Skin of body (tissue), 2 donors: ENCODE results near the gene CBX5. TPM values are rescaled to one million over a fixed set of nuclear protein-coding genes. Genes with fewer than 3 reads are reported as not detected.
A peak's percentile ranks its signal among the peaks of the same experiment; 100 is the strongest.
"Not testable (repeated sequence)": the region's sequence is repeated elsewhere in the genome, so short reads cannot be mapped to it uniquely, and the experiment has no call there.

ENCODE experiments used
- DNase-seq: peaks from one replicate; lab custom pipeline; 2025; lab: John Stamatoyannopoulos, UW
- total RNA-seq: library from RNA; depleted of rRNA; stranded (reverse); fragments of >200 nt; gene quantifications from one replicate; pipeline ENCODE4 v1.2.3, GENCODE V29; 2014

Gene CBX5
- total RNA-seq, 1 donor from 2014 or later, result 47.6 TPM

DNA sequence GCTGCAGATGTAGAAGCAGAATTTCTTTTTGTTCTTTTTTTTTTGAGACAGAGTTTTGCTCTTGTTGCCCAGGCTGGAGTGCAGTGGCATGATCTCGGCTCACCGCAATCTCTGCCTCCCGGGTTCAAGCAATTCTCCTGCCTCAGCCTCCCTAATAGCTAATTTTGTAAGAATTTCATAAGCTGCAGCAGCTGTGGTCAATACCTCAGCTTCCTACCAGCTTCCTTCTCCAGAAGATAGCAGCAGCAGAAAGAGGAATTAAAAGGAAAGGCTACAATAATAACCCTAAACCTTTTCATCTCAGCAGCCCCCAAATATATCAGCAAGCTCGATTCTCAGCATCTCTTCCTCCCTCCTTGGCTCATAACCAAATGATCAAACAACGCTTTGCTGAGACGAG, 52.0 kb downstream of the CBX5 start:
- DNase-seq, result not testable (repeated sequence)

DNA sequence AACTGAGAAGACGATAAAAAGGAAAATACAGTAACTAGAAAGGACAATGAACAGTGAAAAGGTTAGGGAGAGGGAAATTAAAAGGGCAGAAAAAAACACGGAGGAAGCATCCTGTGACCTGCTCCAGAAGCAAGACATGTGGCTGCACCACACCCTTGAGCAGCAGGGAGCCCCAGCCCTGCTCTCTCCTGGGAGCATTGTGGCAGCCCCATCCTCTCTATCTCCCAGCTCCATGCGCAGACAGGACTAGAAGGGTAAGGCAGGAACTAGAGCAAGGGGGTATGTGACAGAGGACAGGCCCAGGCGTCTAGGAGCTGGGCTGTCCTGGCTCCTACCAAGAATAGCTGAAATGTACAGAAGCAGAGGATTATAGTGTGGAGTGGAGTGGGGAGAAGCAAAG, 52.5 kb downstream of the CBX5 start:
- DNase-seq, result no peak

DNA sequence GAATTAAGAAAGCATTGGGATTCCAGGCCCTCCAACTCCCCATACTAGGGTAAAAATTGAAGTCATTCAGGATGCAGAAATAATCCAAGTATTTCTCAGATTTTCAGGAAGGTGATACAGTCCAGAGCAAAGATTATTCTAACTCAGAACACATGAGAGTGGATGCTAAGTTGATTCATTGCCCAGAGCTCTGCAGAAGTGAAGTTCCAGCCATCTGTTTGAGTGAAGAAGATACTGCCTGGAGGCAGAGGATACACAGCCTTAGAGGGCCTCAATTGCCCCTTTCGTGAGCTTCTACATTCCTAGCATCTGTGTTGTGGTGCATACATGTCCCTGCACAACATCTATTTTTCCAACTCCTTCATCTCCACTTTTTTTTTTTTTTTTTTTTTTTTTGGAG, 54.3 kb downstream of the CBX5 start:
- no peak for DNase-seq

DNA sequence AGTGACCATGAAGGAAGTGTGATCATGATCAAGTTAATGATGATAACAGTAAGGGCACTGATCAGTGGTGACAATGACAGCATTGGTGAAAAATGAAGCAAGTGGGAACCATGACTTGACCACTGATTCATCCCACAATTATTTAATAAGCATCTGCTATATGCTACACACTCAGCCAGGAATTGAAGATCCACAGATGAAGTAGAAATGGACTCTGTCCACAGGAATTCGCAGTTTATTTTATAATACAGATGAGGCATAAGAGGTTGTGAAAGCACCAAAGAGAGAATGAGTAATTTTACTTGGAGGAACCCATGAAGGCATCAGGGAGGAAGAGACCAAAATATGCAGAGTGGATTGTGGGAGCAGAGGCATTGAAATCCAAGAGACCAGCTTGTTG, 57.3 kb downstream of the CBX5 start:
- no peak for DNase-seq

DNA sequence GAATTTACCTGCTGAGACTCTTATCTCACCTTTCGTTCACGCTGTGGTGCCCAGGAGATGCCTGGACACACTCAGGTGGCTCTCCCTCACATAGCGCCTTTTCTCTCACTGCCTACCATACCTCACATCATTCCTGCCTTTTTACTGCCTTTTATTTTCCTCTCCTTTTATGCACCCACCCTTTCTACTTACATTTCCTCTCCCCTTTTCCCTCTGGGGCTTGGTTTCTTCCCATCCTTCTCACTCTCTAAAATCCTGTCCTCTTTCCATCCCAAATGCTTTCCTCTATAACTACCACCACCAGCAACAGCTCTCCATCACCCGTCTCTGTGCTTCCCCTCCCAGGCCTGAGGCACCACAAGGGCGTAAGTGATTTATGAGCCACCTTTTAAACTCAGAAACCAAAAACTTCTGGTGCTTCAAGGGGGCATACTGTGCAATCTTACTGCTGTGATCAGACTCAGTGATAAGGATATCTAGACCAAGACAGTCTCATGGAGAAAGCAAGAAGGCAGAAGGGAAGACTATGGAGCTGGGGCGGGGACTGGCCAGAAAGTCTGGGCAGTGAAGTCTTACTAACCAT, 58.4 kb downstream of the CBX5 start:
- DNase-seq, result no peak

DNA sequence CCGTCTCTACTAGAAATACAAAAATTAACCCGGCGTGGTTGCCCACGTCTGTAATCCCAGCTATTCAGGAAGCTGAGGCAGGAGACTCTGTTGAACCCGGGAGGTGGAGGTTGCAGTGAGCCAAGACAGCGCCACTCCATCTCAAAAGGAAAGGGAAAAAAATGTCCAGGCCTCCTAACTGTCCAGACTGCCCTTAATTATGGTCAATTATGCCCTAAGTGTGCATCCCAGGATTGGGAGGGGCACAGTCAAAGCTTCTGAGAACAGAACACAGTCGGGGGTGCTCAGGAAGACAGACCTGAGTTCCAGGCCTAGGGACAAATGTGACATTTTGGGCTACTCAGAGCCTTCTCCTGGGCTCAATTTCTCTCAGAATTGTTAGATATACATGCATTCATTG, 59.4 kb downstream of the CBX5 start:
- no peak for DNase-seq

DNA sequence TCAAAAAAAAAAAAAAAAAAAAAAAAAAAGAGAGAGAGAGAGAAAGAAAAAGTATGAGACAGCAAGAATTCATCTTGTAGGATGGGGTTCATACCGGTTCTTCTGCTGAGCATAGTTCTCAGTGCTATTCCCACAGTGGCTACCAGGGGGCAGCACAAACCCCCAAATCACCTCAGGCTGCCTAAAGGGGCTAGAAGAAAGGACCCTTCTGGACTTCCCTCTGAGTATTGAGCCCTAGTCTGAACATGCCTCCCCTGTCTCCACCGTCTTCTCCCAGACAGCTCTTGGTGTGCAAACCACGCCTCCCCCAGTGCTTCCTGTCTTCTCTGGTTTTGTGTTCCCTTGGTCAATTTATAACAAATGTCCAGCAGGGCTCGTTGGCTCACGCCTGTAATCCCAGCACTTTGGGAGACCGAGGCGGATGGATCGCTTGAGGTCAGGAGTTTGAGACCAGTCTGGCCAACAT, 59.8 kb downstream of the CBX5 start:
- DNase-seq, result peak; percentile 82

DNA sequence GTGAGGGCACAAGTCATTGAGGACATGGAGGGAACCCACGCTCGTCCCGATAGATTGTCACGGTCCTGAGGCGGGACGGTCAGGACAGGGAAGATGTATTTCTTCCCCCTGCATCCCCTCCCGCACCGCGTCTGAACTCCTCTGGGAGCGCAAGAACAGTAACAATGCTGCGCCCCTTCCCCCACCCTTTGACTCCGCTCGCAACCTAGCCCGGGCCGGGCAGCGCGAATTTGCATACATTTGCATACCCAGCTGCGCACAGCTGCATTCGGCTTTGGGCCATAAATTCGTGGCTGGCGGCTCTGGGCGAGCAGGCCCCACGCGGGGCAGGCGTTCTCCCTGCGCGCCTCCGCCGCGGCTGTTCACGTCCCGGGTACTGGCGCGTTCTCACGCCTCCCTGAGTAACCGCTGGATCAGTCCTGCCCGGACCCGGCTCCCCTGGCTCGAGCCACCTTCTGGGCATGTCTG, 62.1 kb downstream of the CBX5 start:
- DNase-seq, result no peak

DNA sequence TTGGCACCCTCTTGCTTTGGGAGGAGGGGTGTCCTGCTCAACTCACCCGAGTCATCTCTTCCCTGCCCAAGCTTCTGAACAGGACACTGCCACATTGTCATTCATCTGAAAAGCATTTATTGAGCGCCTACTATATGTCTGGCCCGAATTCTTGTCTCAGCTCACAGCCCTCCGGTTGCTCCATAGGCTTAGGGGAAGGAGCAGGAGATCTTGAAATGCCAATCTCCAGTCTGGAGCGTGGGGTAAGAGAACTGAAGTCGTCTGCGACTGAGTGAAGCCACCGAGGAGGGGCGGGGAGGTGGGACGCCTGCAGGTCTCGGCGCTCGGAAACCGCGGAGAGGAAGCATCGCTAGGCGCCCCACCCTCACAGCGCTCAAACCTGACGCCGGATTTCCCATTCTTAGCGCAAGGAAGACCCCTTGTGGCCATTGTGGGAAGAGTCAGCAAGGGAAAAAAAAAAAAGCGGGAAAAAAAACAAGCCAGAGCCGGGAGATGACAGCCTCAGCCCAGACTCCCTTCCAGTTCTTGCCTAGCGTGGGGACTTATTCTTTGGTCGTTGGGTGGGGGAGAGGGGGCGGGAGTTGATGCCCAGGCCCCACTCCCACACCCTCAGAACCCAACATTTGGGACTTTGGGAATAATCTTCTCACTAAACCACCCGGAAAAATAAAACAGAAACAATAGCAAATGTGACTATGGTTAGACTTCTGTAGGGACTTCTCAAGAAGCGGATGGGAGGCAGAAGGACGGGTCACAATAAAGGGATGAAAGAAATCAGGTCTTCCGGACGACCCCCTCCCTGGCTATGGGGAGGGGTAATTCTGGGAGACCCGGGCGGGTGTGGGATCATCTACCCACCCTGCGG, 62.9 kb downstream of the CBX5 start:
- peak; percentile 81 for DNase-seq

DNA sequence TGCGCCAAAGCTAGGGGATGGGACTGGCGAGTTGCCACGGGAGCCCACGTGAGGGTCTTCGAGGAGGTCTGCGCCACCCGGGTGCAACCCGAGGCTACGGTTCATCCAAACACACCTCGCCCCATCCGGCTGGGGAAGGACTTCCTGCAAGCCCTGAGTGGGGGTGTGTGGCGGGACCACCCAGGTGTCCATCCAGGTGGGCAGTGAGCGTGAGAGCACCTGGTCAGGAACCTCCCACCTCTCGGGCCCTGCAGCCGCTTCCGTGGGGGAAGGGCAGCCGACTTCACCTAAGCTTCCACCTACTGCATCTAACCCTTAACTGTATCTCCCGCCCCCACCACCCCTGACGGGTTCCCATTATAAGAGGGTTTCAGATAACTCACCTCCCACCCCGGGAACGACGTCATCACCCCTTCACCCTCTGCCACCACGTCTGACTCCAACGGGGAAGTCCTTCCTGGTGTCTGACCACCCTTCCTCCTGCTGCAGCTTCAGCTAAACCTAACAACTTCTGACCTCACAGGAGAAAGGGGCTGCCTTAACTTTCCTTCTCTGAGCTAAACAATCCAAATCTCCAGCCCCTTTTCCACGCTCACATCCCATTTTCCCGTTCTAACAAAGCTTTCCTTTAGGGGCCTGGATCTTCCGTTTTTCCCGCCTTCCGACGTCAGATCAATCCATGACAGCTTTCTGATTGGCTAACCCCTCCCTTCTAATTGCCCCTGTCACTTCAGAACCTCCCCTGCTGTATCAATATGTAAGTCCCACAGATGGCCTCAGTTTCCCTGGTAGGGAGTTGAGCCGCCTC, 63.7 kb downstream of the CBX5 start:
- no peak for DNase-seq

DNA sequence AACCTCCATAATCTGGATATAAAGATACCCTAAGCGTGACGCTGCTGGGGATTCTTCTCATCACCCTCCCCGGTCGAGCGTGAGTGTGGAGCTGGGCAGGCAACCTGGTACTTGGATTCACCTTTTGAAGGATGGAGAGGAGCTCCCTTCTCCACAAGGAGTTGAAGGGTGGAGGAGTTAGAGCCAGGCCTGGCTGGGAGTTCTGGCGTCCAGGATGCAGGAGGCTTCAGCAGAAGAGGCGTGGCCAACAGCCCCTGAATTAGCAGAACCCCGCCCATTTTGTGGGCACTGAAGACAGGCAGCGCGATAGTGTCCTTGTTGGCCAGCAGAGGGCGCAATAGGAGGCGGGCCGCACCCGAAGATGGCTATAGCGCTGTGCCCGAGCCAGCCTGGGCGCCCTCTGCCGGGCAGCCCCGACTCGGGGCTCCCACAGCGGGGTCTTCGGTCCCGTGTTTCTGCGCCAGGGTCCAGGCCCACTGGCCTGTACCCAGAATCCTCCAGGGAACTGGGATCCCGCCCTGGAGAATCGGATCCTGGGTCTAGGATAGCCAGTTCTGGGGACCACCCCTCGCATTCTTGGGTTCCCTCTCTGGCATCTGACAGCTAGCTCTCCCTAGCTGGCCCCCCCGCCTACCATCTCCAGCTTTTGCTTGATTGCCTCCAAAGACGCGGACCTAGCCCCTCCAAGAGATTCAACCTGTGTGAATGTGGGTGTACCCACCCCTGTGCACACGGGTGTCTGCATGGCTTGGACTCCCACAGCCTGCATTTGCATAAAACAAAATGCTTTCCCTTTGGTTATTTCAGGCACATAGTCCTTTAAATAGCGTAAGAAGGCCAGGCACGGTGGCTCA, 65.1 kb downstream of the CBX5 start:
- DNase-seq, result peak; percentile 70

DNA sequence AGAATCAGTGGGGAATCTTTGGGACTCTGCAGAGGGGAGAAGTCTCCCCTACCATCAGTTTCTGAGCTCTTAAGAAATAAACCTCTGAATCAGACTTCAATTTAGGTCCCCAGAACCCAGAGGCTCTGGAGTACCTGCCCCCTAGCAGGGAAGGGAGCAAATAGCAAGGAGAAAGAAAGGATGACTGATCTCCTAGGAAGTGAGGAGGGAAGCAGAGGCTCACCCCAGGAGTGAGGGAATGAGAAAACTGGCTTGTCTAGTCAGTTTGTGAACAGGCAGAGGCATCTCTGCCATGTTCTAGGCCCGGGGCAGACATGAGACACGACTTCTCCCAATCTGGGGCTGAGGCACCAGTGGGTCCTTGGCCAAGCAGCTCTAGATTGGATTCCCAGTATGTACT, 66.8 kb downstream of the CBX5 start:
- no peak for DNase-seq

DNA sequence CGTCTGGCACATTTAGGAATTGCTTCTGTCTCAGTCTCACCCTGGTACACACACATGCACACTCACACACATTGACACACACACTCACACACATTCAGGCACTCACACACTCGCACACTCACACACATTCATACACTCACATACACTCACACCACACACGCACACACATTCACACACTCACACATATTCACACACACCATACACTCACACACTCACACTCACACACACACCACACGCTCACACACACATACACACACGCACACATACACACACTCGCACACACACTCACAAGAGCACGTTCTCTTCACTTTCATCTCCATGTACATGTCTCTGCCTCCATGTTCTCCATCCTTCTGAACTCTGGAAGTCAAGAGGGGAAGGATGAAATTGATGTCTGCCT, 68.0 kb downstream of the CBX5 start:
- DNase-seq, result no peak

DNA sequence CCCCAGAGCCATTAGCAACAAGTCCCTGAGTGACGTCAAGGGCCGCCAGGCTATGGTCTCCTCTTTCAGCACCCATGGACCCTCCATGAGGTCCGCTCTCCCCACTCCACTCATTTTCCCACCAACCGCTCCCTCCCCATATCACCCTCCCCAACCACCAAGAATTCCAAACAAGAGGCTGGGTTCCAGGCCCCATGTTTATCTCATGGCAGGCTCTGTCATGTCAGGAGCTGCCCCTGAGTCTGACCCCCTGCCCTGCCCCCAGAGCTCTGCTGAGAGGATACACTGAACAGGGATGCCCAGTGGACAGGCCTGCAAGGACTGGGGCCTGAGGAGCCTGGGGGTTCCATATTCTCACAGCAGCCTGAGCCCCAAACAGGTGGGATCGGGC, 69.5 kb downstream of the CBX5 start:
- no peak for DNase-seq

DNA sequence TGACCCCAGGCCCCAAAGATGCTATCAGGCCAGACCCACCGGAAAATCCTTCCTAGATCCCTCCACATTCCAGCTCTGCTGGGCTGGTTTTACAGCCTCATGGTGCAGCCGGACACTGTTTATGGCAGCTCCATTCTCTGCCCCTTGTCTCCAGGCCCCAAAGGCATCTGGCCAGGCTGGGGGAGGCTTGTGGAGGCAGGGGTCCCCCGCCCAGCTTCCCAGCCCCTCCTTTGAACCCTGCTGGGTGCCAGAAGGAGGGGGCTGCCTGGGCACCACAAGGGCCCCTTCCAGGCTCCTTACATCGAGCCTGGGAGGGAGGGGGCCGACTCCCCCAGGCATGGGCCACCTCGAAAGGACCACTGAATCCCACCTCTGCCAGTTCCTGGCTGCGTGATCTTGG, 71.3 kb downstream of the CBX5 start:
- DNase-seq, result no peak

DNA sequence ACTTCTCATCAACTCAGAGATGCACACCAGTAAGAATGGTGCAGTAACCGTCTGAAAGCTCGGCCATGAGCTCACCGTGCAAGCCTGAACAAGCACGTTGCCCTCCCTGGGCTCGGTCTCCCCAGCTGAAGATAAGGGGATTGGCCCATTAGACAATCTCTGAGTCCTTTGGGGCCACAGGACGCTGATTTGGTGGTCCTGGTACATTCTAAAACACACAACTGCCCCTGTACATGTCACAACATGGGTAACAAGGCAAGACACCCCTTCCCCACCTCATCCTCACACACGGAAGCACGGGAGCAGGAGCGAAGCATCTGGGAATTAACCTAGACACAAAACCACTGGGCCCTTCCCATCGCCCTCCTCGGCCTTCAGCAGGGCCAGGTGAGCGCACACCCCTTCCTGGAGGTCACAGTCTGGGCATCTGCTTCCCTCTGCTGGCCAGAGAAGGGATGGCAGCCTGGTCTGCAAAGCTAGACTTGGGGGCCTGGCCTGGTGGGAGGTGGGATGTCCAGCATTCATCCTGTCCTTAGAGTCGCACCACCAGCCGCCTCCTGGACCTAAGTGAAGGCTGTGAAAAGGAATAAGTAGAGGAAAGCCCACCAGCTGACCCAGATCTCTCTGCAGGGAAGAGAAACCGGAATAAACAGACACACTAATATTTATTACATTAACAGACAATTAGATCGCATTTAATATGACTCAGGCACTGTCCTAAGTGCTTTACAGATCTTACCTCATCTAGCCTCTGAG, 72.2 kb downstream of the CBX5 start:
- no peak for DNase-seq

DNA sequence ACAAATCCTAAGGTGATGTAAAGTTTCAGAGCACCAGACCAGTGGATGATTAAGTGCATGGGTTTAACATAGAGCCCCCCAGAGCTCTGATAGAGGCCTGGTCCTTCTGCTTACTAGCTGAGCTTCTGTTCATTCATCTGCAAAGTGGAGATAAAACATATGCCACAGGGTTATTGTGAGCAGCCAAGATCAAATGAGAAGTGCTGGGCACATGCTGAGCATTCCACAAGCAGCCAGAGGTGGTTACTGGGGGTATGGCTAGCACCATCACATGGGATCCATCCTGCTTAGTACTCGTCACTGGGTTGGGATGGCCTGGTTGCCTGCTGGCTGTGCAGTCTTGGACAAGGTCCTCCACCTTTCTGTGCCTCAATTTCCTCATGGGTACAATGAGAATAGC, 73.1 kb downstream of the CBX5 start:
- DNase-seq, result no peak

DNA sequence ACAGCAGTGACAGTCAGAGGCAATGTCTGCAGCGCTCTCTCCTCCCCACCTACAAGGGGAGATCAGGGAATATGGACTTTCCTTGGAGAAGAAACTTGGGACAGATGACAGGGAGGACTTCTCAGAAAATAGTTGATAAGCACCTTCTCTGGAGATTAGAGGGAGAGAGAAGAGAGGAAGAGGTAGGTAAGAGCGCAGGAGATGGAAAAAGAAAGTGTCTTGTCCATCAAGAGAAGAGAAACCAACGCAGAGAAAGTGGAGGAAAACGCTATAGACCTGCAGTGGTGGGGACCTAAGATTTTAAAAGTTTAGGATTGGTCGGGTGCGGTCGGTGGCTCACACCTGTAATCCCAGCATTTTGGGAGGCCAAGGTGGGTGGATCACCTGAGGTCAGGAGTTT, 75.6 kb downstream of the CBX5 start:
- DNase-seq, result no peak

DNA sequence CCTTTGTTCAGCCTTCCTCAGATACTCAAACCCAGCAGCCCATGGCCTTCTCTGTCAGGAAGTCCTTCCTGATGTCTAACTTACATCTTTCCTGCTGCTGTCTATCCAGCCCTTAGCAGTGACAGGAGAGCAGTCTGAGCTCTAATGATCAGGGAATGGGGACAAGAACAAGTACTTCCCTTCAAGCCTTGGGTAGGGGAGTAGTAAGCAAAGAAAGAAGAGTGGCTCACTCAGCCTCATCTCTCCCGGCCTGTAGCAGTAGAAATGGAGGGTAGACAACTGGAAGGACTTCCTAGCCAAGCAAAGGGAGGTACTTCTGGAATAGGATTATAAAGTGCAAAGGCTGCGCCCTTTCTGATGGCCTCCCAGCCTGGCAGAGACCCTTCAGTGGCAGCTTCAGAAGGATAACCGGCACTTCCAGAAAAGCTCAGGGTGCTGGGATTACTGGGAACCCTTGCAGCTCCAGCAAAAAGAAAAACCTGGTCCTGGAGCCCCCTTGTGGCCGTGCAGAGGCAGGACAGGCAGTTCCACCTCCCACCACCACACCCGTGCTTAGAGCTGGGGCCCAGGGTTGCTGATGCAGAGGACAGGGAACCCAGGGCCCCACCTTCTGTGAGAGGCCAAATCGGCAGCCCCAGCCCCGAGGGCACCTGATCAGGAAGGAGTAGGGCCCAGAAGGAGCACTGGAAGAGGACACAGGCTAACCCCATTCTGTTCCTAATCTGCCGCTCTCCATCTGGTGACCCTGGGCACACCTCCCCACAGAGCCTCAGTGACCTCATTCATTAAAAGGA, 78.7 kb downstream of the CBX5 start:
- DNase-seq, result peak; percentile 69

DNA sequence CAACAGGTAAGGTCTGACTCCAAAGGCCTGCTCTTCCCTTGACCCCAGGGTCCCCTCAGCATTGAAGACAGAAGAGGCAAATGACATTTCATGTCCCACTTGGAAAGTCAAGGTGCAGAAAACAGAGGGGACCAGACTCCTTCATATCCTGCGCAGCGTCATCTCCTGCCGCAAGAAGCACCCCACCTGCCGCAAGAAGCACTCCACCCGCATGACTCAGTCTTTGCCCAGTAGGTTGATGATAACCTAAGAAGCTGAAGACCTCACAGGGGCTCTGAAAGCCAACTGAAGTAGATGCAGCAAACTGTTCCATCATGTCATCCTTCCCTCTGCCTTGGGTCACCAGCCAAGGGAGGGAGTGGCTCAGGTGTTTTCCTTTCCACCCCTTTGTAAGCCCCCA, 79.5 kb downstream of the CBX5 start:
- DNase-seq, result no peak
